HepG2 (cell line): ENCODE results near the gene CROCC. TPM values are rescaled to one million over a fixed set of nuclear protein-coding genes. Genes with fewer than 3 reads are reported as not detected.

Experiments used
- ATAC-seq: fragments of 200-7000 bp; cut with Tn5 transposase; 3 replicates; pipeline ENCODE4 v1.9.1; 2020; ENCODE audit warnings: mild to moderate bottlenecking, moderate library complexity
- BruUV-seq: library from RNA; stranded (reverse); fragments of 400-500 nt; replicated peaks from 2 replicates; lab custom pipeline; 2021; lab: Mats Ljungman, UMichigan
- CTCF ChIA-PET: fragments of 300-600 bp; formaldehyde crosslinking; extraction: SDS; loops from one replicate; lab custom pipeline; 2021; ENCODE audit warnings: low total read pairs, inconsistent platforms, low intra/inter-chr PET ratio; lab: Yijun Ruan, JAX
- POLR2A ChIA-PET: fragments of 350-600 bp; sonication (Branson Sonifier 250); formaldehyde crosslinking; loops from one replicate; lab custom pipeline; 2020; ENCODE audit warnings: antibody characterized with exemption, inconsistent platforms; lab: Yijun Ruan, JAX
- DNase-seq: peaks from one replicate; pipeline ENCODE4 v3.0.0-alpha.2; 2015; ENCODE audit warnings: low spot score
- FAIRE-seq: peaks from 3 replicates; lab custom pipeline; 2011; peaks lifted over from hg19 to GRCh38; lab: Jason Lieb, UNC
- H2AFZ ChIP-seq: one replicate; pipeline ENCODE4 v1.6.1; 2011; ENCODE audit warnings: low read length, inconsistent platforms
- H3K27ac ChIP-seq: fragments of 300-600 bp; 3 replicates; pipeline ENCODE4 v1.8.0; 2011; ENCODE audit warnings: mixed run types, mild to moderate bottlenecking, mixed read lengths, low read length, inconsistent platforms; ENCODE audit not compliant: insufficient read depth; ENCODE audit errors: extremely low read length
- H3K27me3 ChIP-seq, 2 experiments: fragments of 200-600 bp in 1 of 2; 2 replicates in 1 of 2; 3 replicates in 1 of 2; pipeline versions ENCODE4 v1.6.0 to v1.8.0; 2011; ENCODE audit warnings: low read length in 2 of 2, mild to moderate bottlenecking in 2 of 2, moderate library complexity in 2 of 2, inconsistent platforms in 1 of 2; ENCODE audit not compliant: insufficient read depth in 2 of 2, control insufficient read depth in 1 of 2
- H3K36me3 ChIP-seq, 2 experiments: fragments of 200-600 bp in 1 of 2; replicated peaks in 1 of 2; 2 replicates in 1 of 2; 3 replicates in 1 of 2; pipeline versions ENCODE4 v1.5.1 to v1.8.0; 2011; ENCODE audit warnings: low read length in 2 of 2, inconsistent platforms in 1 of 2; ENCODE audit not compliant: insufficient read depth in 2 of 2, control insufficient read depth in 1 of 2
- H3K4me1 ChIP-seq: 2 replicates; pipeline ENCODE4 v1.5.1; 2012; ENCODE audit warnings: low read length, inconsistent platforms; ENCODE audit not compliant: insufficient read depth
- H3K4me2 ChIP-seq: 2 replicates; pipeline ENCODE4 v1.6.0; 2011; ENCODE audit warnings: low read depth, low read length, inconsistent platforms
- H3K4me3 ChIP-seq, 3 experiments: fragments of 200-600 bp in 1 of 3; sonication (generic), shearing (Covaris generic) in 1 of 3; replicated peaks in 1 of 3; 2 replicates each; pipeline ENCODE4 v1.5.1; 2011 to 2016; ENCODE audit warnings: low read length in 3 of 3, inconsistent platforms in 2 of 3, low read depth in 2 of 3, mild to moderate bottlenecking in 2 of 3, control low read depth in 1 of 3, mixed read lengths in 1 of 3; ENCODE audit not compliant: insufficient read depth in 1 of 3
- H3K79me2 ChIP-seq: one replicate; pipeline ENCODE4 v1.6.1; 2011; ENCODE audit warnings: low read length, inconsistent platforms; ENCODE audit not compliant: insufficient read depth
- H3K9ac ChIP-seq: 2 replicates; pipeline ENCODE4 v1.6.0; 2011; ENCODE audit warnings: mild to moderate bottlenecking, low read depth, low read length, inconsistent platforms; ENCODE audit not compliant: insufficient read depth
- H3K9me3 ChIP-seq: 2 replicates; pipeline ENCODE4 v1.5.1; 2012; ENCODE audit warnings: mild to moderate bottlenecking, low read length
- H4K20me1 ChIP-seq: 2 replicates; pipeline ENCODE4 v1.6.0; 2011; ENCODE audit warnings: inconsistent platforms, mild to moderate bottlenecking, low read length, moderate library complexity; ENCODE audit not compliant: insufficient read depth
- AKNA ChIP-seq: sonication (generic); formaldehyde crosslinking; IDR thresholded peaks from 2 replicates; pipeline ENCODE4 v1.4.0; 2020; ENCODE audit warnings: missing genetic modification reagents, borderline replicate concordance
- ELF3 ChIP-seq: IDR thresholded peaks from 2 replicates; pipeline ENCODE4 v1.6.1; 2016; ENCODE audit warnings: missing genetic modification reagents, missing compliant biosample characterization
- RARG ChIP-seq: sonication (generic); formaldehyde crosslinking; IDR thresholded peaks from 2 replicates; pipeline ENCODE4 v1.4.0; 2020; ENCODE audit warnings: low read depth, mild to moderate bottlenecking, missing genetic modification reagents
- WGBS: methylation state at CpG from one replicate; pipeline ENCODE4 v1.1.6; 2017; ENCODE audit warnings: low lambda C conversion rate; 5-methylcytosine and 5-hydroxymethylcytosine counted together
- in situ Hi-C: cut with HindIII; loops from 2 replicates; pipeline ENCODE4 v1.10.0; 2017; ENCODE audit warnings: low pct_unique_long_range_greater_than_20kb; ENCODE audit not compliant: extremely low pct_ligation_motif_present
- intact Hi-C: fragments of 100-400 bp; cut with micrococcal nuclease; formaldehyde crosslinking; loops from one replicate; pipeline ENCODE4 v1.10.0; 2022; ENCODE audit not compliant: unreplicated experiment
- polyA plus RNA-seq, 8 experiments: library from polyadenylated mRNA; depleted of rRNA in 3 of 8; stranded (reverse) in 7 of 8; unstranded in 1 of 8; fragments of >200 nt; fragmentation: Illumina TruSeq in 4 of 8; extraction: Trizol in 4 of 8; gene quantifications; 2 replicates each; pipeline versions ENCODE4 v1.2.1 to v1.2.3, GENCODE V29; 2011 to 2016; ENCODE audit warnings: low read depth in 4 of 8, missing spikeins in 1 of 8, mixed read lengths in 1 of 8; ENCODE audit not compliant: insufficient read depth in 1 of 8
- total RNA-seq, 5 experiments: library from RNA; depleted of rRNA; stranded (reverse); fragments of >200 nt; fragmentation: Illumina TruSeq; extraction: Trizol; gene quantifications; 2 replicates each; pipeline ENCODE4 v1.2.3, GENCODE V29; 2016; ENCODE audit warnings: low read depth in 1 of 5

CROCC gene
- total and polyA plus RNA-seq, 2 of the 13 experiments (the other 11 are each of a cell fraction or from before 2014, with no cell fraction given), result 7.8 to 15.5 TPM

- BruUV-seq, result no TSS peak
- CTCF ChIA-PET, result no interaction called here
- no peak for FAIRE-seq
- H3K4me3 ChIP-seq, result no peak overlapping the region
- H3K4me1 ChIP-seq, result peaks cover 24% of the 10 kb centered on the region
- H4K20me1 ChIP-seq, result no peaks in the 10 kb centered on the region
- no peaks in the 10 kb centered on the region for H3K9me3 ChIP-seq
- no peak for ATAC-seq
- POLR2A ChIA-PET, result no interaction called here
- TF ChIP-seq AKNA (CRISPR knock-in tag) (no peak), RARG (no peak), ELF3 (CRISPR knock-in tag) (no peak)
- TF ChIP-seq, all 625 proteins: peak for 0
- Histone ChIP-seq H3K4me2 (no peak overlapping the region), H2AFZ (no peak overlapping the region), H3K36me3 (no peaks in the 10 kb centered on the region), H3K9ac (no peak overlapping the region), H3K27ac (no peak overlapping the region), H3K79me2 (no peaks in the 10 kb centered on the region), H3K27me3 (peaks cover 0 to 1% of the 10 kb centered on the region in 2 experiments; a peak in 2 of 5 replicates)
- intact Hi-C loops, result no loop called here
- WGBS, result 87% methylated on average over 6 of the region's 8 CpGs
- in situ Hi-C loops, result loop anchor here (5.0 to 25.0 kb wide), 2 partner anchors 90 to 280 kb away; partner anchors contain the start of gene PADI3
- no peak for DNase-seq
These were observed 36.0 kb downstream of the CROCC start for GRCh38 chr1:16957731-16958130.
